Fibroblast of peridontal ligament (primary cell): ENCODE results near the gene MED8.

Experiments
- DNase-seq: peaks from one replicate; pipeline ENCODE4 v3.0.0-alpha.2; 2010; ENCODE audit errors: extremely low read depth

The MED8 gene

DNA sequence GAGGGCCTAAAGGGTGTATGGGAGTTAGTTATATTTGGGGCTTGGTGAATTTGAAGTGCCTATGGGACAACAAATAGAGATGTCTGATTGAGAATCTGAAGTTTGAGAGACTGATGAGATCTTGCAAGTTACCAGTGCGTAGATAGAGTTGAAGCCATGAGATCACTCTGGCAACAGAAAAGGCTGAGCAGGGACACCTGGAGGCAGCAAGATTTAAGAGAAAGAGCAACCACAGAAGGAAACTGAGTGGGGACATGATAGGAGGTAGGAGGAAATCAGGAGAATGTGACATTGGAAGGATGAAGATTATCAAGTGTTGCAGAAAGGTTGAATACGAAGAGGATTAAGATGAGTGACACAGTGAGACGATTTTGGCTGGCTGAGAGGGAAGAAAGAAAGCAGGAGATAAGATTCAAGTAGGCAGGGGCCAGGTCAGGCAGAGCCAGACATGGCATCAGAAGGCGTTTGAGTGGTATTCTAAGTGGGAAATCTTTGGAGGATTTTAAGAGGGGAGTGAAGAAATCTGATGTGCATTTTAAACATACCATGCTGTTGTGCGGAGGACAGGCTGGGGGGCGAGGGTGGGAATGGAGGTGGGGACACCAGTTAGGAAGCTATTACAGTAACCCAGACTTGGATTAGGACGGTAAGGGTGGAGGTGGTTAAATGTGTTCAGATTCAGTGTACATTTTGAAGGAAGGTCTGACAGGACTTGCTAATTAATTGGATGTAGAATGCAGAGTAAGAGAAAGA lies 55.0 kb downstream of the MED8 start:
- no peak for DNase-seq
